ENCODE data around the gene PTPRF. TPM values are rescaled to one million over a fixed set of nuclear protein-coding genes. Genes with fewer than 3 reads are reported as not detected.
"Not testable (repeated sequence)": the region's sequence is repeated elsewhere in the genome, so short reads cannot be mapped to it uniquely, and the experiment has no call there.

PTPRF gene
- total RNA-seq, 1 donor from 2014 or later, result 66.7 TPM

GRCh38 chr1:43639976-43640794 lies 109.5 kb downstream of the PTPRF start:
- H3K9me3 Mint-ChIP-seq (ENCODE audit: low read depth), result no peaks in the 10 kb centered on the region
- no peak for DNase-seq (ENCODE audit: low spot score)
- H3K27me3 Mint-ChIP-seq (ENCODE audit: low read depth), result peaks cover 7% of the 10 kb centered on the region
- no peak overlapping the region for H3K27ac Mint-ChIP-seq (ENCODE audit: unreplicated experiment)
- H3K4me3 Mint-ChIP-seq (ENCODE audit: unreplicated experiment), result no peak overlapping the region
- H3K36me3 Mint-ChIP-seq (ENCODE audit: low read depth), result no peaks in the 10 kb centered on the region
- no peaks in the 10 kb centered on the region for H3K4me1 Mint-ChIP-seq (ENCODE audit: low read depth)
- TF ChIP-seq, protein P1, sequence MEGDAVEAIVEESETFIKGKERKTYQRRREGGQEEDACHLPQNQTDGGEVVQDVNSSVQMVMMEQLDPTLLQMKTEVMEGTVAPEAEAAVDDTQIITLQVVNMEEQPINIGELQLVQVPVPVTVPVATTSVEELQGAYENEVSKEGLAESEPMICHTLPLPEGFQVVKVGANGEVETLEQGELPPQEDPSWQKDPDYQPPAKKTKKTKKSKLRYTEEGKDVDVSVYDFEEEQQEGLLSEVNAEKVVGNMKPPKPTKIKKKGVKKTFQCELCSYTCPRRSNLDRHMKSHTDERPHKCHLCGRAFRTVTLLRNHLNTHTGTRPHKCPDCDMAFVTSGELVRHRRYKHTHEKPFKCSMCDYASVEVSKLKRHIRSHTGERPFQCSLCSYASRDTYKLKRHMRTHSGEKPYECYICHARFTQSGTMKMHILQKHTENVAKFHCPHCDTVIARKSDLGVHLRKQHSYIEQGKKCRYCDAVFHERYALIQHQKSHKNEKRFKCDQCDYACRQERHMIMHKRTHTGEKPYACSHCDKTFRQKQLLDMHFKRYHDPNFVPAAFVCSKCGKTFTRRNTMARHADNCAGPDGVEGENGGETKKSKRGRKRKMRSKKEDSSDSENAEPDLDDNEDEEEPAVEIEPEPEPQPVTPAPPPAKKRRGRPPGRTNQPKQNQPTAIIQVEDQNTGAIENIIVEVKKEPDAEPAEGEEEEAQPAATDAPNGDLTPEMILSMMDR (IDR thresholded peaks at IDR 0.05), result no peak

- Mint-ChIP-seq H3K4me1 (ENCODE audit: low read depth) (peaks cover 8% of the 10 kb centered on the region), H3K4me3 (ENCODE audit: unreplicated experiment) (no peak overlapping the region), H3K36me3 (ENCODE audit: low read depth) (no peaks in the 10 kb centered on the region), H3K27ac (ENCODE audit: unreplicated experiment) (no peak overlapping the region), H3K27me3 (ENCODE audit: low read depth) (peaks cover 10% of the 10 kb centered on the region), H3K9me3 (ENCODE audit: low read depth) (no peaks in the 10 kb centered on the region)
- TF ChIP-seq, protein P1 (IDR thresholded peaks at IDR 0.05), result no peak
- DNase-seq (ENCODE audit: low spot score), result no peak
Observed at GRCh38 chr1:43644558-43644957, 113.9 kb downstream of the PTPRF start.

- Mint-ChIP-seq H3K36me3 (ENCODE audit: low read depth) (no peaks in the 10 kb centered on the region), H3K4me3 (ENCODE audit: unreplicated experiment) (no peak overlapping the region), H3K27me3 (ENCODE audit: low read depth) (peaks cover 10% of the 10 kb centered on the region), H3K4me1 (ENCODE audit: low read depth) (peaks cover 11% of the 10 kb centered on the region), H3K9me3 (ENCODE audit: low read depth) (no peaks in the 10 kb centered on the region), H3K27ac (ENCODE audit: unreplicated experiment) (no peak overlapping the region)
- TF ChIP-seq, protein P1 (IDR thresholded peaks at IDR 0.05), result no peak
- no peak for DNase-seq (ENCODE audit: low spot score)
Observed at GRCh38 chr1:43645461-43645860, 114.8 kb downstream of the PTPRF start.

GRCh38 chr1:43647331-43647730 lies 116.6 kb downstream of the PTPRF start:
- H3K27ac Mint-ChIP-seq (ENCODE audit: unreplicated experiment); H3K9me3 Mint-ChIP-seq (ENCODE audit: low read depth); H3K4me3 Mint-ChIP-seq (ENCODE audit: unreplicated experiment); H3K36me3 Mint-ChIP-seq (ENCODE audit: low read depth); DNase-seq (ENCODE audit: low spot score): not testable (repeated sequence)
- Mint-ChIP-seq H3K4me1 (ENCODE audit: low read depth) (peaks cover 25% of the 10 kb centered on the region), H3K27me3 (ENCODE audit: low read depth) (peaks cover 10% of the 10 kb centered on the region)

- H3K27me3 Mint-ChIP-seq (ENCODE audit: low read depth), result peaks cover 10% of the 10 kb centered on the region
- H3K4me1 Mint-ChIP-seq (ENCODE audit: low read depth), result peaks cover 29% of the 10 kb centered on the region
- H3K4me3 Mint-ChIP-seq (ENCODE audit: unreplicated experiment), result no peak overlapping the region
- no peak for DNase-seq (ENCODE audit: low spot score)
- no peak overlapping the region for H3K27ac Mint-ChIP-seq (ENCODE audit: unreplicated experiment)
- H3K9me3 Mint-ChIP-seq (ENCODE audit: low read depth), result no peaks in the 10 kb centered on the region
- peaks cover 3% of the 10 kb centered on the region for H3K36me3 Mint-ChIP-seq (ENCODE audit: low read depth)
- TF ChIP-seq, protein P1 (IDR thresholded peaks at IDR 0.05), result no peak
Observed at GRCh38 chr1:43648221-43648847, 117.7 kb downstream of the PTPRF start.
